OCI-LY1 (cell line): ENCODE results near the gene EFCAB10.

ENCODE experiments used
- H2AFZ ChIP-seq: fragments of 200-600 bp; sonication (generic), shearing (Covaris generic); 2 replicates; pipeline ENCODE4 v1.6.0; 2014; ENCODE audit warnings: antibody characterized with exemption, mild to moderate bottlenecking, low read length
- H3F3A ChIP-seq: fragments of 200-600 bp; sonication (generic), shearing (Covaris generic); 2 replicates; pipeline ENCODE4 v1.6.0; 2014; ENCODE audit warnings: mild to moderate bottlenecking, antibody characterized with exemption, low read length, moderate library complexity; ENCODE audit not compliant: insufficient read depth
- H3K27ac ChIP-seq: fragments of 200-600 bp; sonication (generic); 2 replicates; pipeline ENCODE4 v1.5.1; 2014; ENCODE audit warnings: low read length, mixed run types, mild to moderate bottlenecking, low read depth; ENCODE audit not compliant: poor library complexity, severe bottlenecking
- H3K27me3 ChIP-seq: fragments of 200-600 bp; sonication (generic); 2 replicates; pipeline ENCODE4 v1.6.0; 2014; ENCODE audit warnings: antibody characterized with exemption, mild to moderate bottlenecking, low read length, moderate library complexity; ENCODE audit not compliant: insufficient read depth
- H3K36me3 ChIP-seq: fragments of 200-600 bp; sonication (generic); 2 replicates; pipeline ENCODE4 v1.6.1; 2014; ENCODE audit warnings: mild to moderate bottlenecking, antibody characterized with exemption, low read length, moderate library complexity, mixed read lengths; ENCODE audit not compliant: insufficient read depth
- H3K4me1 ChIP-seq: fragments of 200-600 bp; sonication (generic); 2 replicates; pipeline ENCODE4 v1.5.1; 2014; ENCODE audit warnings: mild to moderate bottlenecking, low read length, moderate library complexity; ENCODE audit not compliant: insufficient read depth, severe bottlenecking
- H3K4me2 ChIP-seq: fragments of 200-600 bp; sonication (generic), shearing (Covaris generic); 2 replicates; pipeline ENCODE4 v1.6.1; 2014; ENCODE audit warnings: low read length
- H3K4me3 ChIP-seq: fragments of 200-600 bp; sonication (generic); 2 replicates; pipeline ENCODE4 v1.5.1; 2014; ENCODE audit warnings: low read length, low read depth, mild to moderate bottlenecking, mixed read lengths; ENCODE audit not compliant: poor library complexity, severe bottlenecking
- H3K79me2 ChIP-seq: fragments of 200-600 bp; shearing (Covaris generic); 2 replicates; pipeline ENCODE4 v1.6.1; 2016; ENCODE audit warnings: mixed run types, low read length, mixed read lengths; ENCODE audit not compliant: insufficient read depth
- H3K9ac ChIP-seq: fragments of 200-600 bp; sonication (generic), shearing (Covaris generic); 2 replicates; pipeline ENCODE4 v1.6.1; 2014; ENCODE audit warnings: mild to moderate bottlenecking, low read length, mixed read lengths
- H3K9me2 ChIP-seq: fragments of 200-600 bp; sonication (generic), shearing (Covaris generic); 2 replicates; pipeline ENCODE4 v1.6.1; 2014; ENCODE audit warnings: low read depth, mild to moderate bottlenecking, low read length, mixed read lengths
- H3K9me3 ChIP-seq: fragments of 200-600 bp; shearing (Covaris generic); 2 replicates; pipeline ENCODE4 v1.6.1; 2014; ENCODE audit warnings: low read length, mixed read lengths
- H4K20me1 ChIP-seq: fragments of 200-600 bp; sonication (generic), shearing (Covaris generic); 2 replicates; pipeline ENCODE4 v1.6.0; 2016; ENCODE audit warnings: mild to moderate bottlenecking, low read length; ENCODE audit not compliant: insufficient read depth
- CTCF ChIP-seq: fragments of 200-600 bp; sonication (generic), shearing (Covaris generic); IDR thresholded peaks from 2 replicates; pipeline ENCODE4 v1.5.1; 2017; ENCODE audit warnings: mild to moderate bottlenecking, antibody characterized with exemption, low read length, moderate library complexity, mixed read lengths
- EZH2 ChIP-seq: fragments of 200-600 bp; sonication (generic), shearing (Covaris generic); IDR thresholded peaks from 2 replicates; pipeline ENCODE4 v1.8.0; 2017; ENCODE audit warnings: borderline replicate concordance, mixed run types, mild to moderate bottlenecking, antibody characterized with exemption, low read length, moderate library complexity, mixed read lengths

The EFCAB10 gene

GRCh38 chr7:105590793-105591192 is 9.5 kb upstream of the EFCAB10 start:
- Histone ChIP-seq H3K27ac (no peak overlapping the region), H3K4me2 (no peak overlapping the region), H3K27me3 (no peaks in the 10 kb centered on the region), H3K9ac (no peak overlapping the region), H3F3A (no peaks in the 10 kb centered on the region), H3K9me3 (no peaks in the 10 kb centered on the region), H3K4me3 (no peak overlapping the region), H4K20me1 (no peaks in the 10 kb centered on the region), H2AFZ (no peak overlapping the region), H3K4me1 (peaks cover 52% of the 10 kb centered on the region), H3K79me2 (no peaks in the 10 kb centered on the region), H3K36me3 (no peaks in the 10 kb centered on the region), H3K9me2 (no peaks in the 10 kb centered on the region)
- TF ChIP-seq EZH2 = no peak
- no peak for TF ChIP-seq CTCF

- Histone ChIP-seq H3K4me3 (no peak overlapping the region), H3K9me3 (no peaks in the 10 kb centered on the region), H3F3A (no peaks in the 10 kb centered on the region), H3K27ac (no peak overlapping the region), H3K79me2 (no peaks in the 10 kb centered on the region), H2AFZ (no peak overlapping the region), H3K4me2 (no peak overlapping the region), H3K27me3 (no peaks in the 10 kb centered on the region), H3K9ac (no peak overlapping the region), H3K4me1 (peaks cover 51% of the 10 kb centered on the region), H3K36me3 (no peaks in the 10 kb centered on the region), H3K9me2 (no peaks in the 10 kb centered on the region), H4K20me1 (no peaks in the 10 kb centered on the region)
- TF ChIP-seq CTCF (peak; percentile 98), EZH2 (no peak)
Measured at GRCh38 chr7:105589356-105590077, 8.2 kb upstream of the EFCAB10 start.

GRCh38 chr7:105587909-105588635 is 6.8 kb upstream of the EFCAB10 start:
- no peak for TF ChIP-seq CTCF
- no peak for TF ChIP-seq EZH2
- Histone ChIP-seq H3K4me2 (peak overlapping the region; percentile 30; the same call in 1 of the 2 replicates), H4K20me1 (no peaks in the 10 kb centered on the region), H3K36me3 (no peaks in the 10 kb centered on the region), H3K4me3 (no peak overlapping the region), H3F3A (no peaks in the 10 kb centered on the region), H3K27me3 (no peaks in the 10 kb centered on the region), H3K9me2 (no peaks in the 10 kb centered on the region), H3K4me1 (peaks cover 36% of the 10 kb centered on the region), H3K79me2 (no peaks in the 10 kb centered on the region), H3K9ac (peak overlapping the region; percentile 19; the same call in 1 of the 2 replicates), H3K27ac (peak overlapping the region; percentile 50), H2AFZ (peak overlapping the region; percentile 90), H3K9me3 (no peaks in the 10 kb centered on the region)
